Ovary (tissue), 9 donors: Measurements from ENCODE around the gene FAM9C. TPM values are rescaled to one million over a fixed set of nuclear protein-coding genes. Genes with fewer than 3 reads are reported as not detected.

Experiments
- DNase-seq, 5 donors: peaks; one replicate each; pipeline ENCODE4 v3.0.0-alpha.2; 2019 to 2020
- H3K27ac ChIP-seq, 2 donors: fragments of 200-600 bp; one replicate each; pipeline versions ENCODE4 v1.5.1 to v1.8.0; 2019 to 2022
- H3K27me3 ChIP-seq: fragments of 200-600 bp; one replicate; pipeline ENCODE4 v1.8.0; 2022
- H3K36me3 ChIP-seq: fragments of 200-600 bp; sonication (generic); one replicate; pipeline ENCODE4 v1.5.1; 2019
- H3K4me1 ChIP-seq: one replicate; pipeline ENCODE4 v1.8.1; 2013; ENCODE audit warnings: mild to moderate bottlenecking, moderate library complexity; ENCODE audit not compliant: insufficient read depth
- H3K4me3 ChIP-seq: fragments of 200-600 bp; sonication (generic); one replicate; pipeline ENCODE4 v1.5.1; 2017
- H3K9me3 ChIP-seq, 2 donors: fragments of 200-600 bp in 1 of 2; sonication (generic) in 1 of 2; one replicate each; pipeline versions ENCODE4 v1.5.1 to v1.8.1; 2013 to 2019; ENCODE audit warnings: mild to moderate bottlenecking in 1 of 2, moderate library complexity in 1 of 2
- EP300 ChIP-seq: sonication (generic); formaldehyde crosslinking; IDR thresholded peaks from one replicate; pipeline ENCODE4 v1.6.1; 2017; ENCODE audit warnings: antibody characterized with exemption
- POLR2A ChIP-seq: fragments of 450-650 bp; IDR thresholded peaks from one replicate; pipeline ENCODE4 v1.6.1; 2017; ENCODE audit warnings: antibody characterized with exemption, mild to moderate bottlenecking, moderate library complexity
- WGBS, 3 donors: extraction: QIAGEN DNeasy Blood & Tissue Kit in 1 of 3; methylation state at CpG; one replicate each; pipeline versions ENCODE4 v1.1.5 to v1.1.7; 2013 to 2017; 5-methylcytosine and 5-hydroxymethylcytosine counted together
- intact Hi-C, 4 donors: fragments of 100-400 bp; cut with DNase I; formaldehyde crosslinking; loops; one replicate each; pipeline versions ENCODE4 v1.11.0 to v1.15.1; 2022 to 2023
- polyA plus RNA-seq, 2 donors: library from polyadenylated mRNA; stranded (reverse); fragments of 200-250 nt in 1 of 2; fragments of 350-450 nt in 1 of 2; fragmentation: Illumina TruSeq in 1 of 2; extraction: RNeasy Lipid Tissue Mini Kit (QIAGEN cat#74804) in 1 of 2; gene quantifications; one replicate each; pipeline ENCODE4 v1.2.3, GENCODE V29; 2013 to 2014
- total RNA-seq, 7 donors: library from RNA; depleted of rRNA in 2 of 7; stranded (reverse); fragments of >200 nt in 2 of 7; fragmentation: NEBNext Ultra II Directional in 3 of 7; extraction: Animal tissue kit (Norgen Biotek cat#: 25700) in 3 of 7; gene quantifications; one replicate each; pipeline versions ENCODE4 v1.1.0 to v1.2.4, GENCODE V29; 2016 to 2023
- TF ChIP-seq, protein P1 (sequence below), 3 donors: fragments of 450-650 bp in 2 of 3; fragments of 200-600 bp in 1 of 3; IDR thresholded peaks; one replicate each; pipeline versions ENCODE4 v1.5.1 to v1.8.0; 2016 to 2022; ENCODE audit warnings: antibody characterized with exemption in 3 of 3, mild to moderate bottlenecking in 1 of 3
- donor health status: DM: no; HTN: no; CAD: no; lungs with moderate emphysema.
- donor health status: DM: no; HTN: no; CAD: no.
- donor health status: Bipolar disorder and iron deficiency.
- donor health status: DM: yes; HTN: yes; CAD: no.
- donor health status: DM: no; HTN: no; CAD: no.
- donor health status: DM: yes; HTN: yes; CAD: no.

The FAM9C gene
- total and polyA plus RNA-seq, 9 donors = 0.10 to 1.6 (median 0.87) TPM; not detected in 4

DNA sequence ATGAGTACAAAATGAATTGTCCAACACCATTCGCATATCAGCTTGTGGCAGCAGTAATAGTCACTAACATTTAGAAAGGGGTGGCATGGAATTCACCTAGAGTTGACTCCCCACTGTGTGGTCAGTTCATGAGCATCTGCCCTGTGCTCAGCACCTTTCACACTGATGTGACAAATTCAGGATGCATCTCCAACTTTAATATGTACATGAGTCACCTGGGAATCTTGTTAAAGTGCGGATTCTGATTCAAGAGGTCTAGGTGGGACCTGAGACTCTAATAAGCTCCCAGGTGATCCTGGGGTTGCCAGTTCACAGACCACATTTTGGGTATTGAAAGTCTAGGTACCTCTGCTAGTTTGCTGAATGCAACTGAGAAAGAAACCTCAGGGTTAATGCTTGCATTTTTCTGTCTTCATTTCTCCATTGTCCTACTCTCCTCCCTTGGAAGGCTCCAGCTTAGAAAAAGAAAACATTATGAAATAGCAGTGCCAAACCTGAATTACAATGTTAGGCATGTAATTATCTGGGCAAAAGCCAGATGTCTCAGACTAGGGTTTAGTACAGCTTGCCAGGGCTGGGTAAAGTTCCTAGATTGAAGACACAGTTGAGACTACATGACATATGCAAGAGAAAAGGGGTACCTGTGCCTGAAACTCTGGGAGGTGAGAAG lies 36.8 kb downstream of the FAM9C start:
- no peaks in the 10 kb centered on the region for H3K36me3 ChIP-seq
- H3K27me3 ChIP-seq = no peaks in the 10 kb centered on the region
- peaks cover 4% of the 10 kb centered on the region for H3K4me1 ChIP-seq
- H3K9me3 ChIP-seq = no peaks in the 10 kb centered on the region
- H3K4me3 ChIP-seq = no peak overlapping the region
- intact Hi-C loops = no loop called here
- H3K27ac ChIP-seq = no peak overlapping the region
- WGBS, 3 donors = 62 to 88% (median 71%) methylated on average over 2 of the region's 2 CpGs
- TF ChIP-seq EP300 = no peak
- TF ChIP-seq, protein P1, sequence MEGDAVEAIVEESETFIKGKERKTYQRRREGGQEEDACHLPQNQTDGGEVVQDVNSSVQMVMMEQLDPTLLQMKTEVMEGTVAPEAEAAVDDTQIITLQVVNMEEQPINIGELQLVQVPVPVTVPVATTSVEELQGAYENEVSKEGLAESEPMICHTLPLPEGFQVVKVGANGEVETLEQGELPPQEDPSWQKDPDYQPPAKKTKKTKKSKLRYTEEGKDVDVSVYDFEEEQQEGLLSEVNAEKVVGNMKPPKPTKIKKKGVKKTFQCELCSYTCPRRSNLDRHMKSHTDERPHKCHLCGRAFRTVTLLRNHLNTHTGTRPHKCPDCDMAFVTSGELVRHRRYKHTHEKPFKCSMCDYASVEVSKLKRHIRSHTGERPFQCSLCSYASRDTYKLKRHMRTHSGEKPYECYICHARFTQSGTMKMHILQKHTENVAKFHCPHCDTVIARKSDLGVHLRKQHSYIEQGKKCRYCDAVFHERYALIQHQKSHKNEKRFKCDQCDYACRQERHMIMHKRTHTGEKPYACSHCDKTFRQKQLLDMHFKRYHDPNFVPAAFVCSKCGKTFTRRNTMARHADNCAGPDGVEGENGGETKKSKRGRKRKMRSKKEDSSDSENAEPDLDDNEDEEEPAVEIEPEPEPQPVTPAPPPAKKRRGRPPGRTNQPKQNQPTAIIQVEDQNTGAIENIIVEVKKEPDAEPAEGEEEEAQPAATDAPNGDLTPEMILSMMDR (IDR thresholded peaks at IDR 0.05) = no peak
- TF ChIP-seq POLR2A = no peak
- no peak for DNase-seq

DNA sequence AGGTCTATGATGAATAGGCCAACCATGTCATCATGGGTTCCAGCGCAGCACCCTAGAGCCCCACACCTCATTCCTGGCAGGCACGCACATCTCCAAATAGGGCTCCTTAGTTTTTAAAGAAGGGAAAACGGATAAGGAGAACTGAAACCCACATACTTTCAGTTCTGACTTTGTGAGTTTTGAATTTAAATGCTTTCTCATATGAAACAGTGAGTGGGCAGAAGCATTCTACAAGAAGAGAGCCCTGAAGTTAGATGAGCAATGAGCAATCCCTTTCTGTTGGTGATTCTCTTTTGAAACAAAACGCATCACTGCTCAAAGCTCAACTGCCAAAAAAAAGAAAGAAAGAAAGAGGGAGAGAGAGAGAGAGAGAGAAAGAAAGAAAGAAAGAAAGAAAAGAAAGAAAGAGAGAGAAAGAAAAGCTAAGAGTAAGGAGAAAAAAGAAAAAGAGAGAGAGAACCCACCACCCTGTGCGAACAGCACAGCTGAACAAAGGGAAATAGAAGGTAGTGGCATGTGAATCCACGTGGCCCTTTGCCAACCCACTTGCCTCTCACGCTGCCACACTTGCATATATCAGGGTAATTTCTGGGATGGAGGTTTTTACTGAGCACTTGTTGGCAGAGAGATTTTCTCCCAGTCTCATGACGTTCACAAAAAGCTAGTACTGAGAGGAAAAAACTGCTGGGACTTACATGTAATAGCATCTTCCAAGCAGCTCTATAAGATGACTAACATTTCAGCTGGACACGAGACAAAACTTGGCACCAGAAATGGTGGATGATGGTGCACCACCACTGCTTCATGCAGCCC lies 38.6 kb downstream of the FAM9C start:
- no peaks in the 10 kb centered on the region for H3K9me3 ChIP-seq
- WGBS, 3 donors = 51 to 52% (median 51%) methylated on average over 9 of the region's 9 CpGs
- no peak for DNase-seq
- H3K4me1 ChIP-seq = peaks cover 3% of the 10 kb centered on the region
- intact Hi-C loops = no loop called here
- H3K36me3 ChIP-seq = no peaks in the 10 kb centered on the region
- TF ChIP-seq, protein P1 (IDR thresholded peaks at IDR 0.05) = no peak
- TF ChIP-seq POLR2A (no peak), EP300 (no peak)
- peak overlapping the region in 1 of 2 donors; percentile 13 for H3K27ac ChIP-seq
- H3K4me3 ChIP-seq = no peak overlapping the region
- H3K27me3 ChIP-seq = no peaks in the 10 kb centered on the region

GRCh38 chrX:13001961-13002671 lies 42.3 kb downstream of the FAM9C start:
- TF ChIP-seq POLR2A (no peak), EP300 (no peak)
- TF ChIP-seq, protein P1 (IDR thresholded peaks at IDR 0.05) = no peak

DNA sequence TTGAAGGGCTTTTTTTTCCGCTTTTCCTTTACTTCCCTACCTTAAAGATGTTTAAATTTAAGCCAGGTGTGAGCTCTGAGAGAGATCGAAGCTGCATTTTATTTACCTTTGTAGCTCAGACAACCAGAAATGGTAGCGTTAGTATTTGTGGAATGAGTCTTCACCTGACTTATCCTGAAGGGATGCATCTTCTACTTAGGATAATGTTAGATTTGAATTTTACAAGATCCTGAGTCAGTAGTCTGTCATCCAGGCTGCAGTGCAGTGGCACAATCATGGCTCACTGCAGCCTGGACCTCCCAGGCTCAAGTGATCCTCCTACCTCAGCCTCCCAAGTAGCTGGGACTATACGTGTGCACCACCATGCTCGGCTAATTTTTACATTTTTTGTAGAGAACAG lies 43.3 kb downstream of the FAM9C start:
- no peaks in the 10 kb centered on the region for H3K9me3 ChIP-seq
- DNase-seq = no peak
- peak overlapping the region in 1 of 2 donors; percentile 20 for H3K27ac ChIP-seq
- H3K4me3 ChIP-seq = no peak overlapping the region
- WGBS, 3 donors = 78 to 87% (median 85%) methylated on average over 5 of the region's 5 CpGs
- peaks cover 3% of the 10 kb centered on the region for H3K4me1 ChIP-seq
- TF ChIP-seq, protein P1 (IDR thresholded peaks at IDR 0.05) = no peak
- no peak for TF ChIP-seq POLR2A
- TF ChIP-seq EP300 = no peak
- no peaks in the 10 kb centered on the region for H3K27me3 ChIP-seq
- no peaks in the 10 kb centered on the region for H3K36me3 ChIP-seq
- intact Hi-C loops = no loop called here

More at GRCh38 chrX:13001961-13002671, 42.3 kb downstream of the FAM9C start:
- Histone ChIP-seq H3K36me3 (no peaks in the 10 kb centered on the region), H3K4me3 (no peak overlapping the region), H3K9me3 (no peaks in the 10 kb centered on the region), H3K27me3 (no peaks in the 10 kb centered on the region), H3K27ac (no peak overlapping the region), H3K4me1 (peaks cover 3% of the 10 kb centered on the region)
- intact Hi-C loops = no loop called here
- no peak for DNase-seq
- WGBS, 3 donors = 71 to 74% (median 71%) methylated on average over 4 of the region's 4 CpGs
